ENCODE results near the gene IDI1. TPM values are rescaled to one million over a fixed set of nuclear protein-coding genes. Genes with fewer than 3 reads are reported as not detected.
"Not testable (repeated sequence)": the region's sequence is repeated elsewhere in the genome, so short reads cannot be mapped to it uniquely, and the experiment has no call there.

Gene IDI1
- total RNA-seq, 1 donor from 2014 or later = 31.7 TPM

DNA sequence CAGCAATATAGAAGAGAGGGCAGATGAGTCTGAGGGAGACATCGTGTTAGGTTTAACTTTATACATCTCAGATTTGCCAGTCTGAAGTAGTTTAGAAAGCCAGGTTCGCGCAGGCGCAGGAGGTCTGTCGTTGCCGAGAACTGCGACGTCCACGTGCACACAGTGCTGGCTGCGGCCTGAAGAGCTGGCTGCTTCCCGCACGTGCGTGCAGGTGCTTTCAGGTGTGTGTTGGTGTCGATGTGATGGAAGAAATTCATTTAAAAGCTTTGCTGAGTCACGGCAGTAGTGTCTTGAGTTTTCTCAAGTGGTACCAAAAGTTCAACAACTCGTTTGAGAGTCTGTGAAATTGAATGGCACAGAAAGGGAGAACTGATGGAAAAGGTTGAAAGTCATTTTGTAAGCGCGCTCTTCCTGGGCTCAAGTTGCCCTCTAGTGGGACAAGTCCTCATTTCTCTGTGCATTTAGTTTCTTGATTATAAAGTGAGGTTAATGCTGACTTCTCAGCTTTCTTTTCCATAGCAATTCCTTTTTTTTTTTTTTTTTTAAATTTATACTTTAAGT lies 25.9 kb upstream of the IDI1 start:
- no peaks in the 10 kb centered on the region for H3K9me3 Mint-ChIP-seq (ENCODE audit: unreplicated experiment)
- H3K4me3 Mint-ChIP-seq (ENCODE audit: unreplicated experiment) = no peak overlapping the region
- no peak overlapping the region for H3K27ac Mint-ChIP-seq (ENCODE audit: unreplicated experiment)
- no peaks in the 10 kb centered on the region for H3K27me3 Mint-ChIP-seq (ENCODE audit: unreplicated experiment)
- TF ChIP-seq, protein P1, sequence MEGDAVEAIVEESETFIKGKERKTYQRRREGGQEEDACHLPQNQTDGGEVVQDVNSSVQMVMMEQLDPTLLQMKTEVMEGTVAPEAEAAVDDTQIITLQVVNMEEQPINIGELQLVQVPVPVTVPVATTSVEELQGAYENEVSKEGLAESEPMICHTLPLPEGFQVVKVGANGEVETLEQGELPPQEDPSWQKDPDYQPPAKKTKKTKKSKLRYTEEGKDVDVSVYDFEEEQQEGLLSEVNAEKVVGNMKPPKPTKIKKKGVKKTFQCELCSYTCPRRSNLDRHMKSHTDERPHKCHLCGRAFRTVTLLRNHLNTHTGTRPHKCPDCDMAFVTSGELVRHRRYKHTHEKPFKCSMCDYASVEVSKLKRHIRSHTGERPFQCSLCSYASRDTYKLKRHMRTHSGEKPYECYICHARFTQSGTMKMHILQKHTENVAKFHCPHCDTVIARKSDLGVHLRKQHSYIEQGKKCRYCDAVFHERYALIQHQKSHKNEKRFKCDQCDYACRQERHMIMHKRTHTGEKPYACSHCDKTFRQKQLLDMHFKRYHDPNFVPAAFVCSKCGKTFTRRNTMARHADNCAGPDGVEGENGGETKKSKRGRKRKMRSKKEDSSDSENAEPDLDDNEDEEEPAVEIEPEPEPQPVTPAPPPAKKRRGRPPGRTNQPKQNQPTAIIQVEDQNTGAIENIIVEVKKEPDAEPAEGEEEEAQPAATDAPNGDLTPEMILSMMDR (IDR thresholded peaks at IDR 0.05) = peak; percentile 25
- no peaks in the 10 kb centered on the region for H3K4me1 Mint-ChIP-seq (ENCODE audit: unreplicated experiment)
- H3K36me3 Mint-ChIP-seq (ENCODE audit: unreplicated experiment) = peaks cover 17% of the 10 kb centered on the region
- no peak for DNase-seq (ENCODE audit: extremely low spot score, unreplicated experiment)

DNA sequence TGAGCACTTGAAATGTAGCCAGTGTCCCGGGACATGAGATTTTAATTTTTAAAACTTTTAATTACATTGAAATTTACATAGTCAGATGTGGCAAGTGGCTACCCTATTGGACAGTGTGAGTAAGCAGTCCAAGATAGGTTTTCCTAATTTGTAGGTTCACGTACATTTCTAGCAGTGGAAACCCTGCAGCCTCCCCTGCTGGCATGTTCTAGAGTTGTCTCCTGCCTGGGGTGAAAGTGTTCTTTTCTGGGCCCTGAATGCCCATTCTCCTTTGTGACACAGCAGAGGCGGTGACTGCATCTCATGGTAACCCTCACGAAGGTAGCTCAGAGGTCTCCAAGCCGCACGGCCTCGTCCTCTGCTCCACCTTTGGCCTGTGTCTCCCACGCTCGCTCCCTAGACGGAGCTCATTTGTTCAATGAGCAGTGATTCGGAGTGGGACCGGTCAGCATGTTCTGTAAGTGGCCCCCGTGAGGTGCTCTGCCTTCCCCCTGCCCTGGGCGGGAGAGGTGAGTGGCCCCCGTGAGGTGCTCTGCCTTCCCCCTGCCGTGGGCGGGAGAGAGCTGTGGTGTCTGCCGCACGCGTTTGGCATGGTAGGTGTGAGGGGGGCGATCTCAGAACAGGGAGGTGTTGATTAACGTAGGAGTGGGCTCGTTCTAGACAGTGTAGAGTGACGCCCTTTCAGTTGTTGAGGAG lies 25.3 kb upstream of the IDI1 start:
- TF ChIP-seq, protein P1 (IDR thresholded peaks at IDR 0.05) = no peak
- H3K36me3 Mint-ChIP-seq (ENCODE audit: unreplicated experiment) = peaks cover 12% of the 10 kb centered on the region
- H3K27me3 Mint-ChIP-seq (ENCODE audit: unreplicated experiment) = no peaks in the 10 kb centered on the region
- no peaks in the 10 kb centered on the region for H3K4me1 Mint-ChIP-seq (ENCODE audit: unreplicated experiment)
- no peaks in the 10 kb centered on the region for H3K9me3 Mint-ChIP-seq (ENCODE audit: unreplicated experiment)
- no peak for DNase-seq (ENCODE audit: extremely low spot score, unreplicated experiment)
- H3K27ac Mint-ChIP-seq (ENCODE audit: unreplicated experiment) = no peak overlapping the region
- no peak overlapping the region for H3K4me3 Mint-ChIP-seq (ENCODE audit: unreplicated experiment)

DNA sequence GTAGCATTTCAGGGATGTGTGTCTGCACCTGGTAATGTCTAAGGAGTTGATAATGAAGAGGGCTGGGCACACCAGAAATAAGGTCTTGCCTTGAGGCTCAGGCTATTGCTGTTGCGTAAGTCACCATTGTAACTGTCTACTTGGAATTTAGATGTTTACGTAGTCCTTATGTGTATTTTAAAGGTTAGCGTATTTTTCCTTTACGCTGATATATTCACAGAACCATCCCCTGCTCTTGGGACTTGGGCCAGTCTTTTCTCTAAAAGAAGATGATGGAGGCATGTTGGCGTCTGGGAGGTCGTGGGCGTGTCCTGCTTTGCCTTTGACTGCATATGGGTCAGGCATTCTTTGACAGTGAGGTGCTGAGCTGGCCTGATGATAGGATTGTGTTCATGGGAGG lies 22.0 kb upstream of the IDI1 start:
- Mint-ChIP-seq H3K36me3 (ENCODE audit: unreplicated experiment) (peaks cover 4% of the 10 kb centered on the region), H3K4me1 (ENCODE audit: unreplicated experiment) (no peaks in the 10 kb centered on the region), H3K27me3 (ENCODE audit: unreplicated experiment) (no peaks in the 10 kb centered on the region), H3K4me3 (ENCODE audit: unreplicated experiment) (no peak overlapping the region), H3K9me3 (ENCODE audit: unreplicated experiment) (no peaks in the 10 kb centered on the region), H3K27ac (ENCODE audit: unreplicated experiment) (no peak overlapping the region)
- no peak for DNase-seq (ENCODE audit: extremely low spot score, unreplicated experiment)
- TF ChIP-seq, protein P1 (IDR thresholded peaks at IDR 0.05) = no peak

DNA sequence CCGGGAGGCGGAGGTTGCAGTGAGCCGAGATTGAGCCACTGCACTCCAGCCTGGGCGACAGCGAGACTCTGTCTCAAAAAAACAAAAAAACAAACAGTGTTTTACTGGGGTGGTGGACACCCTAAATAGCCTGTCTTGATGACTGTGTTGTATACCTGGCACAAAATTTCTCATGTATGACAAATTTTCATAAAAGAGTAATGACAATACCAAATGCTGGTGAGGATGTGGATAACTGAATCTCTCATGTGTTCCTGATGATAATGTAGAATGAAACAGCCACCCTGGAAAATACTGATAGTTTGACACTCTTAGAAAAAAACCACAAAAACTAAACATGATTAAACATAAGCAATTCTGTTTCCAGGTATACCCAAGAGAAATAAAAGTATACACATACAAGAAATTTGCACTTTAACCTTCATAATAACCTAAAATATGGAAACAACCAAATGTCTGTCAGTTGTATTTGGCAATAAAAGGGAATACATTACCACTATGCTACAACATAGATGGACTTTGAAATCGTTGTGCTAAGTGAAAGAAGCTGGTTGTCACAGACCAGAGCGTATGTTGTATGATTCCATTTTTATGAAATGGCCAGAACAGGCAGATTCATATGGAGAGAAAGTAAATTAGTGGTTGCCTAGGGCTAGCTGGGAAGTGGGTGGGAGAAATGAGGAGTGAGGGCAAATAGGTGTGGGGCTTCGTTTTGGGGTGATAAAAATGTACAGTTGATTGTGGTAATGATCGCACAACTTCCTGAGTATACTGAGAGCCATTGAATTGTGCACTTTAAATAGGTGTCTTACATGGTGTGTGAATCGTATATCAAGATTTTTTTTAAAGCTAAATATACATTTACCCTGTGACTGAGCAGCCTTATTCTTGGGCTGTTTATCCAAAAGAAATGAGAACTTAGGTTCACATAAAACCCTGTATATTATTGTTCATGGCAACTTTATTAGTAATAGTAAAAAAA lies 19.8 kb upstream of the IDI1 start:
- Mint-ChIP-seq H3K27ac (ENCODE audit: unreplicated experiment) (no peak overlapping the region), H3K27me3 (ENCODE audit: unreplicated experiment) (no peaks in the 10 kb centered on the region), H3K36me3 (ENCODE audit: unreplicated experiment) (peaks cover 17% of the 10 kb centered on the region), H3K9me3 (ENCODE audit: unreplicated experiment) (no peaks in the 10 kb centered on the region), H3K4me3 (ENCODE audit: unreplicated experiment) (no peak overlapping the region), H3K4me1 (ENCODE audit: unreplicated experiment) (no peaks in the 10 kb centered on the region)
- no peak for DNase-seq (ENCODE audit: extremely low spot score, unreplicated experiment)
- TF ChIP-seq, protein P1 (IDR thresholded peaks at IDR 0.05) = no peak

DNA sequence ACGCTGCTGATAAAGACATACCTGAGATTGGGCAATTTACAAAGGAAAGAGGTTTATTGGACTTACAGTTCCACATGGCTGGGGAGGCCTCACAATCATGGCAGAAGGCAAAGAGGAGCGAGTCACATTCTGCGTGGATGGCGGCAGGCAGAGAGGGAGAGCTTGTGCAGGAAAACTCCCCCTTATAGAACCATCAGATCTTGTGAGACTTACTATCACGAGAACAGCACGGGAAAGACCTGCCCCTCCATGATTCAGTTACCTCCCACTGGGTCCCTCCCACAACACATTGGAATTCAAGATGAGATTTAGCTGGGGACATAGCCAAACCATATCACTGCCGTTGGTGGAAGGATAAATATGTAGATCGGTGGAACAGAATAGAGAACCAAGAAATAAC lies 17.8 kb upstream of the IDI1 start:
- not testable (repeated sequence) for H3K4me3 Mint-ChIP-seq (ENCODE audit: unreplicated experiment); H3K4me1 Mint-ChIP-seq (ENCODE audit: unreplicated experiment); H3K9me3 Mint-ChIP-seq (ENCODE audit: unreplicated experiment); H3K27me3 Mint-ChIP-seq (ENCODE audit: unreplicated experiment); DNase-seq (ENCODE audit: extremely low spot score, unreplicated experiment); H3K27ac Mint-ChIP-seq (ENCODE audit: unreplicated experiment)
- H3K36me3 Mint-ChIP-seq (ENCODE audit: unreplicated experiment) = peaks cover 13% of the 10 kb centered on the region

Measured in osteocyte (in vitro differentiated cells).